ENCODE results near the gene LCTL.
"Not testable (repeated sequence)": the region's sequence is repeated elsewhere in the genome, so short reads cannot be mapped to it uniquely, and the experiment has no call there.

Gene LCTL

DNA sequence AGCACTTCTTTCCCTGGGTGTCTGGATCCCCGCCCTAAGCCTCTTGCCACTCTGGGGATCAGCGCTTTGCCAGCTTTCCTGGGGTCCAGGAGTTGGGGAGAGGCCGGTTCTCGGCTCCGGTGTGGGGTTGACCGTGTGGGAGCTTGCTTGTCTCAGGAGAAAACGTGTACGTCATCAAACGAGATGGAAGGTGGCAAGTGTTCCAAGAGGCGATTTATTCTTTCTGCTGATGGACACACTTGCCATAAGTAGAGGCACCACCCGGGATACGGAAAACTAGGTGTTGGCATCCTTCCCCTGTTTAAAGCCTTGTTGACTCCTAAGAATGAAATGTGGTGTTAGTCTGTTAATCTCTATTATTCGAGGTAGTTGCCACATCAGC is 60.4 kb downstream of the LCTL start:
- no peaks in the 10 kb centered on the region for H3K9me3 ChIP-seq (ENCODE audit: control insufficient read depth in 1 of 2, low read length in 2 of 2)
- H3K27me3 ChIP-seq (ENCODE audit: low read depth, low read length) = no peaks in the 10 kb centered on the region
- H3K36me3 ChIP-seq (ENCODE audit: control insufficient read depth in 1 of 2, insufficient read depth in 2 of 2, low read length in 2 of 2) = peaks cover 28% of the 10 kb centered on the region in 2 donors
- H3K27ac ChIP-seq (ENCODE audit: low read length) = peak overlapping the region; percentile 99
- H3K4me1 ChIP-seq (ENCODE audit: control insufficient read depth in 1 of 2, insufficient read depth in 2 of 2, low read length in 2 of 2) = peaks cover 3 to 28% of the 10 kb centered on the region in 2 donors
- peak overlapping the region; percentile 97 to 100 for H3K4me3 ChIP-seq (ENCODE audit: low read depth in 1 of 2, low read length in 2 of 2)

DNA sequence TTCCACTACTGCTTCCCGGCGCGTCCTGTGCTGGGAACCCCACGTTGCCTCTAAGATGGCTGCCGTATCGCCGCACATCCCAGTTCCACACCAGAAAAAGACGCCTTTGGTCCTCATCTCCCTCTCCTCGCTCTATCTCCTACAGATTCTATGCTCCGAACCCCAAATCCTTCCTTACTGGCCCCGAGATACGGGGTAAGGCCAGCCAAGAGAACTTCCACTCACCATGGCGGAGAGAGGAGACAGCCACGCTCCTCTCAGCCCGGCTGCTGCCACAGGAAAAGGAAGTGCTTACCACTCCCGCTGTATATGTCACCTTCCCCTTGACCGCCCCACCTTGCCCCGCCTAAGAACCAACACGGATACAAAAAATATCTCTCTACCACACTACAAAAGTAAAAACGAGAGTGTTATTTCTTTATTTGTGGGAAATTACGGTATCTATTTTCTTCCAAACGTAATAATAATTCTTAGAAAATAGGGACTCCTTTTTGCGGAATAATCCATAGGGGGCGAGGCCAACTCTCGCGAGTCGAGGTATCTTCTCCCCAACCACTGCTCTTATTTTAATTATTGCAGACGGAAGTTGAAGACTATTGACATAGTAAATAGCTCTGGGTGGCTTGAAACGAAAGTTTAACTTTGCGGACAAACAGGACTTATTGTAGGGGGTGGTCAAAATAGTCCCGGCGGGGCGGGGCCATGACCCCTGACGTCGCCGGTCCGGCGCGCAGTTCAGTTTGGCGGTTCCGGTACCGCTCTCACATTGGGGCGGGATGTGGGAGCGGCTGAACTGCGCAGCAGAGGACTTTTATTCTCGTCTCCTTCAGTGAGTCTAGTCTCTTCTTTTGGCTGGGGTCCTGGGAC is 61.0 kb downstream of the LCTL start, which contains the start of the genes RPL4 and ZWILCH:
RPL4 (minus strand) TSS at position 293 of the 867 bp plus-strand sequence; CDS start at position 228, 65 bp downstream.
ZWILCH (plus strand) TSS at position 764 of the 867 bp plus-strand sequence; CDS start at position 777, 13 bp downstream.
- no peaks in the 10 kb centered on the region for H3K27me3 ChIP-seq (ENCODE audit: low read depth, low read length)
- H3K4me1 ChIP-seq (ENCODE audit: control insufficient read depth in 1 of 2, insufficient read depth in 2 of 2, low read length in 2 of 2) = peaks cover 3 to 28% of the 10 kb centered on the region in 2 donors
- H3K36me3 ChIP-seq (ENCODE audit: control insufficient read depth in 1 of 2, insufficient read depth in 2 of 2, low read length in 2 of 2) = peaks cover 34 to 35% of the 10 kb centered on the region in 2 donors
- peak within 1 kb of the TSS; percentile 99 for H3K27ac ChIP-seq (ENCODE audit: low read length)
- no peaks in the 10 kb centered on the region for H3K9me3 ChIP-seq (ENCODE audit: control insufficient read depth in 1 of 2, low read length in 2 of 2)
- H3K4me3 ChIP-seq (ENCODE audit: low read depth in 1 of 2, low read length in 2 of 2) = peak within 1 kb of the TSS; percentile 97 to 100

DNA sequence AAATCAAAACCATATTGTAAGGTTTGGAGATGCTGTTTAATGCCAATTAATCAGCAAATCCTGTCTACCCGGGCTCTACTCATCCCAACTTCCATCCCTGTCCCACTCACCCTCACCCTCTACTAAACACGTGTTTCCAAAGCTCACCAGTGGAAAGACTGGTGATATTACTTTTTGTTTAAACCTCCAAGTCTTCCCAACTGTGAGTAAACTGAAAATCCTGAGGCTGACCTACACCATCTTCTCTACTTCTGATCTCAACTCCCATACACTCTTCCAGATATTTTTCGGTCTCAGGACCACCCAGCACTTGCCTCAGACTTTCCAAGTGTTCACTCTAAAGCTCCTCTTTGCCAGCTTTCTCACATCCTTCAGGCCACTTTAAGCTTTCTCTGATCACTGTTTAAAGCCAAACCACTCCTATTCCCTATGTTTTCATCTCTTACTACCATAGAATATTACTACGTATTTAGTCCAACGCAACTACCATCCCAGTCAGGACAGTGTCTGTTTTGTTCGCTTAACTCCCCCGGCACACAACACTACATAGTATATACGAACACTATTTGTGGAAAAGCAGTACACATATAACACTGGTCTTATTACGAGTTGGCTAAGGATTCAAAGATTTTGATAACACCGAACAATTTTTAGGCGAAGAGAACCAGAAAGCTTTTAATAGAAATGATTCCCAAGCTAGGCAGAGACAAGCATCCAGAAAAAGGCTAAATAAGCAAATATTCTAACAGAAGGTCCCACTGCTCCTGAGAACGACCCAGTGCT is 61.8 kb downstream of the LCTL start:
- no peaks in the 10 kb centered on the region for H3K9me3 ChIP-seq (ENCODE audit: control insufficient read depth in 1 of 2, low read length in 2 of 2)
- H3K27ac ChIP-seq (ENCODE audit: low read length) = peak overlapping the region; percentile 99
- H3K4me1 ChIP-seq (ENCODE audit: control insufficient read depth in 1 of 2, insufficient read depth in 2 of 2, low read length in 2 of 2) = peaks cover 3 to 28% of the 10 kb centered on the region in 2 donors
- H3K36me3 ChIP-seq (ENCODE audit: control insufficient read depth in 1 of 2, insufficient read depth in 2 of 2, low read length in 2 of 2) = peaks cover 41 to 42% of the 10 kb centered on the region in 2 donors
- H3K27me3 ChIP-seq (ENCODE audit: low read depth, low read length) = no peaks in the 10 kb centered on the region
- H3K4me3 ChIP-seq (ENCODE audit: low read depth in 1 of 2, low read length in 2 of 2) = peak overlapping the region; percentile 97 to 100

DNA sequence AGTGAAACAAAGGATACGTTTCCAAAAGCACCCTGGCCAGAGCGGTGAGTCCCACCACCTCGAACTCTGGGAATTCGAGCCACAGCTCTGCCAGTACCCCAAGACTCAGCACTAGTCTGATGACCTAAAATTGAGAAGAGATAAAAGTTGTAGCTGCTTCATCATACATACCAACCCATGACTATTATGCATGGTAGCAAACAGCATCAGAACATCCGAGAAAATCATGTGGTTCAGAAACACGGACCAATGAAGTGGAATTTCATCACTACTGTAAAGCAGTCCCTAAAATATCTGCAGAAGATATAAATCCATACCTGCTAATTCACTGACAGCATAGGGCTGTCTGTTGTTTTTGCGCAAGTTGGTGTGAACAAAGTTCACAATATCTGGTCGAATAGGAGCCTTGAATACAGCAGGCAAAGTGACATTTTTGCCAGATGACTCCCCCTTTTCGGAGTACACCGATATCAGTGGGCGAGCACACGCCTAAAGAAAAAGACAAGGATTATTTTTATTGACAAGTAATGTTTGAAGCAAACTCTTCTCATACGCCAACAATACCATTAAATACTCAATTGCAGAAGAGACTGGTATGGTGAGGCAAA is 62.7 kb downstream of the LCTL start:
- Histone ChIP-seq H3K4me3 (ENCODE audit: low read depth in 1 of 2, low read length in 2 of 2) (peak overlapping the region; percentile 97 to 100), H3K36me3 (ENCODE audit: control insufficient read depth in 1 of 2, insufficient read depth in 2 of 2, low read length in 2 of 2) (peaks cover 48 to 50% of the 10 kb centered on the region in 2 donors), H3K4me1 (ENCODE audit: control insufficient read depth in 1 of 2, insufficient read depth in 2 of 2, low read length in 2 of 2) (peaks cover 3 to 33% of the 10 kb centered on the region in 2 donors), H3K27ac (ENCODE audit: low read length) (peak overlapping the region; percentile 99)
- H3K27me3 ChIP-seq (ENCODE audit: low read depth, low read length); H3K9me3 ChIP-seq (ENCODE audit: control insufficient read depth in 1 of 2, low read length in 2 of 2): not testable (repeated sequence)

DNA sequence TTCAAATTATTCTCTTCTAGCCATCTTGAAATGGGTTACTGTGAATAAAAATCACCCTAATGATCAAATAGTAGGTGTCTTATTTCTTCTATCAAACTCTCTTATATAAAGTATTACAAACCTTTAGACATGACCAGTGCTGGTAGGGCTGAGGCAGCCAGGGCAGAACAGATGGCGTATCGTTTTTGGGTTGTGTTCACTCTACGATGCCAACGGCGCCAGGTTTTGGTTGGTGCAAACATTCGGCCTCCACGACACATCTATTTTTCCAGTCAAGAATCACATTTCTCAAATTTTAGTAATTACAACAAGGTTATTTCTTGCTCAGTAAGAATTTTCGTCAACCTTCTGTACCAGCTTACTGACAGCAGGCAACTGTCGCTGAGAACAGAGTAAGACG is 63.3 kb downstream of the LCTL start:
- peaks cover 3 to 38% of the 10 kb centered on the region in 2 donors for H3K4me1 ChIP-seq (ENCODE audit: control insufficient read depth in 1 of 2, insufficient read depth in 2 of 2, low read length in 2 of 2)
- no peaks in the 10 kb centered on the region for H3K27me3 ChIP-seq (ENCODE audit: low read depth, low read length)
- H3K27ac ChIP-seq (ENCODE audit: low read length) = no peak overlapping the region
- peaks cover 48 to 53% of the 10 kb centered on the region in 2 donors for H3K36me3 ChIP-seq (ENCODE audit: control insufficient read depth in 1 of 2, insufficient read depth in 2 of 2, low read length in 2 of 2)
- H3K9me3 ChIP-seq (ENCODE audit: control insufficient read depth in 1 of 2, low read length in 2 of 2) = no peaks in the 10 kb centered on the region
- H3K4me3 ChIP-seq (ENCODE audit: low read depth in 1 of 2, low read length in 2 of 2) = peak overlapping the region in 1 of 2 donors; percentile 100

DNA sequence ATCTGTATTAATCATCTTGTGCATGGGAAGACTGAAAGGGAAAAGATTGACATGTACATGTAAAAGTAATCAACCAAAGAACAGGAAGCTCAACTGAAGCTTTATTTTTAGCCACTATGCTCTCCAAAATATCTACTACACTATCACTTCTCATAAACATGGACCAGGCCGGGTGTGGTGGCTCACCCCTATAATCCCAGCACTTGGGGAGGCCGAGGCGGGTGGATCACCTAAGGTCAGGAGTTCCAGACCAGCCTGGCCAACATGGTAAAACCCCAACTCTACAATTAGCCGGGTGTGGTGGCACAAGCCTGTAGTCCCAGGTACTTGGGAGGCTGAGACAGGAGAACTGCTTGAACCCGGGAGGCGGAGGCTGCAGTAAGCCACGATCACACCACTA is 65.5 kb downstream of the LCTL start:
- not testable (repeated sequence) for H3K27ac ChIP-seq (ENCODE audit: low read length); H3K9me3 ChIP-seq (ENCODE audit: control insufficient read depth in 1 of 2, low read length in 2 of 2)

DNA sequence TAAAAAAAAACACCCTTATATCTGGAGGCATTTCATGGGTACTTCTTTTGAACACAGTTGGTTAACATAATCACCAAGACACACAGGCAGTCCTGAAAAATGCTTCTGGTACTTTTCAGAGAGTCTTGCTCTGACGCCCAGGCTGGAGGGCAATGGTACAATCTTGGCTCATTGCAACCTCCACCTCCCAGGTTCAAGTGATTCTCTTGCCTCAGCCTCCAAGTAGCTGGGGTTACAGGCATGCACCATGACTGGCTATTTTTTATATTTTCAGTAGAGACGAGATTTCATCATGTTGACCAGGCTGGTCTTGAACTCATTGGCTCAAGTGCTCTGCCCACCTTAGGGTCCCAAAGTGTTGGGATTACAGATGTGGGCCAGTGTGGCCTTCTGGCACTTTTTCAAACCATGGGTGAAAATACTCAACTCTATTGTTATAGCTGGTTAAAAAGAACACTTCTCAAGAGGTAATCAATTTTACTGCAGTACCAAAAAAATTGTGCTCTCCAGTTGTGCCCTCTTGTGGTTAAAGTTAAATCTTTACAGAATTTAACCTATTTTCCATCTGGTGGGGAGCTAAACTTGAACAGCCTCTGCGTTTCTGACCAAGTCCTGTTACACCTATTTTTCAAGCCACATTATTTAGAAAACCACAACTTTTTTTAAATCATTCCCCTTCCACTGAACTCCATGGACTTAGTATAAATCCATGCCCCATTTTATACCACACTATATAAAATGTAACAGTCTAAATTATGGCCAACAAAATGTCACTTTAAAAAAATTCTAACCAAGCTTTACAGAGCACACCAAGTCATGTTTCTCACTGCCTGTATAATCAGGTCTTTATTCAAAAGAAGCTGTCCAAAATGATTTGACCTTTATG is 67.1 kb downstream of the LCTL start:
- Histone ChIP-seq H3K9me3 (ENCODE audit: control insufficient read depth in 1 of 2, low read length in 2 of 2) (no peaks in the 10 kb centered on the region), H3K27ac (ENCODE audit: low read length) (peak overlapping the region; percentile 54), H3K36me3 (ENCODE audit: control insufficient read depth in 1 of 2, insufficient read depth in 2 of 2, low read length in 2 of 2) (peaks cover 60 to 63% of the 10 kb centered on the region in 2 donors), H3K27me3 (ENCODE audit: low read depth, low read length) (no peaks in the 10 kb centered on the region), H3K4me3 (ENCODE audit: low read depth in 1 of 2, low read length in 2 of 2) (no peak overlapping the region), H3K4me1 (ENCODE audit: control insufficient read depth in 1 of 2, insufficient read depth in 2 of 2, low read length in 2 of 2) (peaks cover 0 to 43% of the 10 kb centered on the region in 2 donors)

More for the DNA sequence above, 65.5 kb downstream of the LCTL start:
- Histone ChIP-seq H3K36me3 (ENCODE audit: control insufficient read depth in 1 of 2, insufficient read depth in 2 of 2, low read length in 2 of 2) (peaks cover 48 to 53% of the 10 kb centered on the region in 2 donors), H3K4me1 (ENCODE audit: control insufficient read depth in 1 of 2, insufficient read depth in 2 of 2, low read length in 2 of 2) (peaks cover 0 to 44% of the 10 kb centered on the region in 2 donors)
- not testable (repeated sequence) for H3K27me3 ChIP-seq (ENCODE audit: low read depth, low read length); H3K4me3 ChIP-seq (ENCODE audit: low read depth in 1 of 2, low read length in 2 of 2)
